Raji (cell line): ENCODE measurements around the gene STAG1.

ENCODE experiments used
- POLR2A ChIP-seq: IDR thresholded peaks from 2 replicates; pipeline ENCODE4 v1.6.1; 2011; ENCODE audit warnings: low read depth, low read length, control low read depth; ENCODE audit not compliant: insufficient read depth

The STAG1 gene

DNA sequence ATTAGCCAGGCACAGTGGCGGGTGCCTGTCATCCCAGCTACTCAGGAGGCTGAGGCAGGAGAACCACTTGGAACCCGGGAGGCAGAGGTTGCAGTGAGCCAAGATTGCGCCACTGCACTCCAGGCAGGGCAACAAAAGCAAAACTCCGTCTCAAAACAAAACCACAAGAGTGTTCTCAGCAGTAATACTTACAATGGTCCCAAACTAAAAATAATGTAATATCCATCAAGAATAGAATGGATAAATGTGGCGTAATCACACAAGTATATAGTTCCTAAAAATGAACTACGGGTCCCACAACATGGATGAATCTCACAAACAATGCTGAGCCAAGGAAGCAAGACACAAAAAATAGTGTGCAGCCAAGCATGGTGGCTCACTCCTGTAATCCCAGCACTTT lies 39.2 kb downstream of the STAG1 start:
- TF ChIP-seq POLR2A = no peak

DNA sequence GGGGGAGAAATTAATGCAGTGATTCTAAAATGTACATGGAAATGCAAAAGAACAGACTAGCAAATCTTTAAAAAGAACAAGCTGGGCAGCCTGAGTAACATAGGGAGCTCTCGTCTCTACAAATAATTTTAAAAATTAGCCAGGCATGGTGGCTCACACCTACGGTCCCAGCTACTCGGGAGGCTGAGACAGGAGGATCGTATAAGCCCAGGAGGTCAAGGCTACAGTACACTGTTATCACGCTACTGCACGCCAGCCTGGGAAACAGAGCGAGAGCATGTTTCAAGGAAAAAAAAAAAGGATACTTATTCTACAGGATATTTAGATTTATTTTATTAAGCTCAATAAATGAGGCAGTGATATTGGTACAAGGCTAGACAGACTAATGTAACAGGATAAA lies 40.9 kb downstream of the STAG1 start:
- TF ChIP-seq POLR2A = no peak

DNA sequence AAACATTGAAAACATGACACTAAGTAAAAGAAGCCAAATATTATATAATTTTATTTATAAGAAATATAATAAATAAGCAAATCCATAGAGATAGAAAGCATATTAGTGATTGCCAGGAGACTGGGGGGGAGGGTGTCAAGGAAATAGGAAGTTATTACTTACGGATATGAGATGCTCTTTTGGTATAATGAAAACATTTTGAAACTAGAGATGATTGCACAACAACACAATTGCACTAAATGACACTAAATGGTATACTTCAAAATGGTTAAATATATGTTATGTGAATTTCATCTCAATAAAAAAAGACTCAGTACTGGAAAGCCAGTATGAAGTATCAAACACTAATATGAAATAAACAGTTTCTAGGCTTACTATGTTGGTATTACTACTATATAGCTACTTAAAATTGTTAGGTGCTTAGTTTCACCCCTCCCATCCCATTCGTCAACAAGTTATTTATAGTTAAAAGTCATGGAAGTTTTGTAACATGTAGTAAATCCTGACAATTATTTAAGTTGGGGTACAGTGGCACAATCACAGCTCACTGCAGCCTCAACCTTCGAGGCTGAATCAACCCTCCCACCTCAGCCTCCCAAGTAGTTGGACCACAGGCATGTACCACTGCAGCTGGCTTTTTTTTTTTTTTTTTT lies 43.7 kb downstream of the STAG1 start:
- no peak for TF ChIP-seq POLR2A

DNA sequence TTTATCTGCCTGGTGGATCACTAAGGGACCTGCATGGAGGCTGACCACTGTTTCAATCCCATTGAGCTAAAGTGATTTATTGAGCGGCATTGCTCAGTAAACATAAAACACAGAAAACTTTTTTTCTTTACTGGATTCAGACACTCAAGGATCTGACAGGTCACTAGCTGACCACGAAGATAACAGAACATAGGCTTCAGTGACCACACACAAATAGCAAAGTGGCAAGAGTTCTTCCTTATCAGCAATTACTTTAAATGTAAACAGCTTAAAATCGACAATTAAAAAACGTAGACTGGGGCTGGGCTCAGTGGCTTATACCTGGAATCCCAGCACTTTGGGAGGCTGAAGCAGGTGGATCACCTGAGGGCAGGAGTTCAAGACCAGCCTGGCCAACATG lies 48.7 kb downstream of the STAG1 start:
- no peak for TF ChIP-seq POLR2A

DNA sequence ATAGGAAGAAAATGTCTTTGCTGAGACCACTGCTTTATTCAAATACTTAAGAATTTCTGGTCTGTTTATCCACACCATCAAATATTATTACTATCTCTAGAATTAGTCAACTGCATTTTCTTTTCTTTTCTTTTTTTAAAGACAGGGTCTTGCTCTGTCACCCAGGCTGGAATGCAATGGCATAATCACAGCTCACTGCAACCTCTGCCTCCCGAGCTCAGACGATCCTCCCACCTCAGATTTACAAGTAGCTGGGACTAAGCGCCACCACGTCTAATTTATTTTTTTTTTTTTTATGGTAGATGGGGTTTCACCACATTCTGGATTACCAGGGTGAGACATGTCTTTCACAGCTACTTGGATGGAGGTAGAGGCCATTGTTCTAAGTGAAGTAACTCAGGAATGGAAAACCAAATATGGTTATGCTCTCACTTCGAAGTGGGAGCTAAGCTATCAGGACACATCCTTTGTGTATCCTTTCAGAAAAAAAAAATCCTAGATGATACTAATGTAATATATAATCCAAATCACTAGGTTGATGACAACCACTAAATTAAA lies 52.8 kb downstream of the STAG1 start:
- TF ChIP-seq POLR2A = no peak

DNA sequence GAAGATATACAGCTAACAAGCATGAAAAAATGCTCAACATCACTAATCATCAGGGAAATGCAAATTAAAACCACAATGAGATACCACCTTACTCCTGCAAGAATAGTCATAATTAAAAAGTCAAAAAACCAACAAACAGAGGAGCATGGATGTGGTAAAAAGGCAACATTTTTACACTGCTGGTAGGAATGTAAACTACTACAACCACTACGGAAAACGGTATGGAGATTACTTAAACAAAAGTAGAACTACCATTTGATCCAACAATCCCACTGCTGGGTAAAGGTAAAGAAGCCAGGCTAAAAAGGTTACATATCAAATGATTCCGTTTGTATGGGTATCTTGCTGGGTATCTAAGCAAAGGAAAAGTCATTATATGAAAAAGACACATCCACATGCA lies 53.8 kb downstream of the STAG1 start:
- TF ChIP-seq POLR2A = no peak

DNA sequence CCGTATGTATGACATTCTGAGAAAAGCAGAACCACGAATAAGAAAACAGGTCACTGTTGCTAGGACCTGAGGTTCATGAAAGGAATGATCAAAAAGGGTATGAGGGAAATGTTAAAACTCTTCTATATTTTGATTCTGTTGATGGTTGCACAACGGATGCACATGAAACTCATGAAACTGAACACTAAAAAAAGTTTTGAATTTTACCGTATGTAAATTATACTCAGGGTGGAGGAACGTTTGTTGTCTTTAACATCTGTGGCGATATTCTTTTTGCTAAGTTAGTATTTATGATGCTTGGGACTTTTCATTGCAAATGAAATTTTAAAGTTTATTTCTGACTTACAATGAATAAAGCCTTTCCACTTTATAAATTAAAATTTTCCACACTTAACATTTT lies 55.4 kb downstream of the STAG1 start:
- TF ChIP-seq POLR2A = no peak

DNA sequence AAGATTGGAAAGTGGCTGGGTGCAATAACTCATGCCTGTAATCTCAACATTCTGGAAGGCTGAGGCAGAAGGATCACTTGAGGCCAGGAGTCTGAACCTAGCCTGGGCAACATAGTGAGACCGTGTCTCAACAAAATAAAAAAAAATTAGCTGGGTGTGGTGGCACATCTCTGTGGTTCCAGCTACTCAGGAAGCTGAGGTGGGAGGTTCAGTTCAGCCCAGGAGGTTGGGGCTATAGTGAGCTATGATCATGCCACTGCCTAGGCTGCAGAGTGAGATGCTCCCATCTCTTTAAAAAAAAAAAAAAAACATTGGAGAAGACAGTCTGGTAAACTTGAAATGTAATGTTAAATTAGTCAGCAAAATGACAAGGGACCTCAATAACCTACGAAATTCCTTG lies 57.9 kb downstream of the STAG1 start:
- no peak for TF ChIP-seq POLR2A

DNA sequence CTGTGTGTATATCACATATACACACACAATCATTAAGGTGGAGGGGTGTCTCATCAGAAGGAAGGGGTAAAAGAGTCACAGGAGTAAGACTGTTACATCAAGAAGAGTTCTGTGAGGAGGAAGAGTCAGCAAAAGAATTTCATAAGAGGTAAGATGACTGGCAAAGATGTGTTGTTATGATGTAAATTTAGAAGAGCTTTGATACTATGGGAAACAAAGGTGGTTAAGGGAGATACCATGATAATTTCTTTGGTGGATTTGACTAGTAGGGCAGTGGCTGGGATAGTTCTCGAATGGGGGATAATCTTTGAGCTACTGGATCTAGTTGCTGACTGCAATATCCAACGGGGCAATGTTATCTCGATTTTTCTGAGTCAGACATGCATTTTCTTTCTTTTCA lies 61.6 kb downstream of the STAG1 start:
- TF ChIP-seq POLR2A = no peak

DNA sequence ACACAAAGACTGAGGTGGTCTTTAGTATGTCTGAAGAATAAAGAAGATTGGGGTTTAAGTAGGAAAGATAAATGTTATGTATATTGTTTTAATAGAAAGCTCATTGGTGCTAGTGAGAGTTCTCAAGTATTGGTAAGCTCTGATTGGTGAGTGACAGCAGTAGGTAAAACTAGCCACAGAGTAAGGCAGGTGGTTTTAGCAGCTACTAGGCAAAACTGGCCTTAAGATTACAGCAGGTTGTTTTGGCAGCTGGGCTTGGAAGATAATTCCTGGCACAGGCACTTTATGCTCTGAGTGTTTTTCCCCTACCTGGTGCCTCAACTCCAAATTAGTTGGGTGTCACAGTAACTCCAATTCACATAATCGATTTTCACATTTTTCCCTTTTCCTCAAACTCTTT lies 66.3 kb downstream of the STAG1 start:
- no peak for TF ChIP-seq POLR2A

DNA sequence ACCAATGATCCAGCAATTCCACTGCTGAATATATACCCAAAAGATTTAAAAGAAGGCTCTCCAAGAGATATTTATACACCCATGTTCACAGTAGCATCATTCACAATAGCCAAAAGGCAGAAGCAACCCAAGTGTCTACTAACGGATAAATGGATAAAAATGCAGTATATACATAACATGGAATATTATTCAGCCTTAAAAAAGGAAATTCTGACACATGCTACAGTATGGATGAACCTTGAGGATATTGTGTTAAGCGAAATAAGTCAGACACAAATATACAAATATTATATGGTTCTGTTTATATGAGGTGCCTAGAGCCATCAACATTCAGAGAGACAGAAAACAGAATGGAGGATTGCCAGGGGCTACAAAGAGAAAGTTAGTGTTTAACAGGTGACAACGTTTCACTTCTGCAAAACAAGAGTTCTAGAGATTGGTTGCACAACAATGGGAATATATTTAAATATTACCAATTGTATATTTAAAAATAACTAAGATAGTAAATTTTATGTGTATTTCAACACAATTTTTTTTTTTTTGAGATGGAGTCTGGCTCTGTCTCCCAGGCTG lies 69.4 kb downstream of the STAG1 start:
- no peak for TF ChIP-seq POLR2A

DNA sequence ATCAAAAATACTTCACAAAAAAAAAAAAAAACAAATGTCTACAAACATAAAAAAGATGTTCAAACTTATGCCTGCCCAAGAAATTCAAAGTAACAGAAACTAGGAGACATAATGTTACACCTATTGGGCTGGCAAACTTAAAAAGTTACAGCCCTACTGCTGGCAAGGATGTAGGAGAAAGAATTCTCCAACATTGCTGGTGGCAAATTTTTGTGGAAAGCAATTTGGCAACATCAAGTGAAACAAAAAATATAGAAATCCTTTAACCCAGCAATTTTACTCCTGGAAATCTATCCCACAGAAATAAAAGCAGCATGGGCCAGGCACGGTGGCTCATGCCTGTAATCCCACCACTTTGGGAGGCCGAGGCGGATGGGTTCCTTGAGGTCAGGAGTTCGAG lies 73.2 kb downstream of the STAG1 start:
- TF ChIP-seq POLR2A = no peak

DNA sequence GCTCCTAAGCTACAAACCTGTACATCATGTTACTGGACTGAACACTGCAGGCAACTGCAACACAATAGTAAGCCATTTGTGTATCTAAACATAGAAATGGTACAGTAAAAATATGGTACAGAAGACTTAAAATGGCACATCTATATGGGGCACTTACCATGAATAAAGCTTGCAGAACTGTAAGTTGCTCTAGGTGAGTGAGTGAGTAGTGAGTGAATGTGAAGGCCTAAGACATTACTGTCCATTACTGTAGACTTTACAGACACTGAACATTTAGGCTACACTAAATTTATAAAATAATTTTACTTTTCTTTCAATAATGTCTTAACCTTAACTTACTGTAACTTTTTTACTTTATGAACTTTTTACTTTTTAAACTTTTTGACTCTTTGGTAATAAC lies 76.2 kb downstream of the STAG1 start:
- no peak for TF ChIP-seq POLR2A

DNA sequence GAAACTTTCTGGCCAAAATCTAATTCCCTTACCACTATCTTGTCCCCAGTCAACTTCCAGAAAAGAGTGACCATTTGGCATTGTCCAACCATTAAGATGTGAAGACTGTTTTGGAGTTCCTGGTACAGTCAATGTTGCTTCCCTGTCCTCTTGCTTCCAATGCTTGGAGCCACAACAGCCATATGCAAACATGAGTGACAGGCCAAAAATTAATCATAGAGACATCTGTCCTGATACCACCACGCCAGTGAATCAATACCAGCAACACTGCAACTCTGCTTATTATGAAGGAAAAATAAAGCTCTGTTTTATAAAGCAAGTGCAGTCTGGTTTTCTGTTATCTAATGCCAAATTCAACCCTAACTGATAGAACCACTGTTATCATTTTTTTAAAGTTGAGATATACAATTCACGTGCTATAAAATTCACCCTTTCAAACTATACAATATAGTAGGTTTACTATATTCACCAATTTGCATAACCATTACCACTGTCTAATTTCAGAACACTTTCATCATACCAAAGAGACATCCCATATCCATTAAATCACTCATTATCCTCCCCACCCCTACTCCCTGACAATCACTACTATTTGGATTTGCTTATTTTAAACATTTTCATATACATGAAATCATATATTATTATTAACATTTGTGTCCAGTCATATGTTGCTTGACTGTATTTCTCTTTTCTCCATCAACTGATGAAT lies 76.9 kb downstream of the STAG1 start:
- no peak for TF ChIP-seq POLR2A

DNA sequence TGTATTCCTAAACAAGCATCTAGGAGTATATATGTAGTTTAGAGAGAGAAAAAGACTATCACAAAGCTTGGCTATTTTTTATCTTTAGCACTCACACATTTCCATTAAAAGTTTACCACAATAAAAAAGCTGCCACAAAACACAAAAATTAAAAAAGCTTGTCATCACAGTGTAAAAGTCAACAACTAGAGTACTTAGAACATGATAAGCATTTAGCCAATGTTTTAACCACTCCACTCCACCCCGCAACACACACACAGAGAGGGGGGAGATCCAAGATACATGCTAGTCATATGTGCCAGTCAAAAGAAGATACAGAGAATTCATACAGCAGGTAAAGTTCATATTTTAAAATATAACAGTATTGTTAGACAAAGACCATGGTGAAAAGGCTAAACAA lies 79.7 kb downstream of the STAG1 start:
- TF ChIP-seq POLR2A = no peak

DNA sequence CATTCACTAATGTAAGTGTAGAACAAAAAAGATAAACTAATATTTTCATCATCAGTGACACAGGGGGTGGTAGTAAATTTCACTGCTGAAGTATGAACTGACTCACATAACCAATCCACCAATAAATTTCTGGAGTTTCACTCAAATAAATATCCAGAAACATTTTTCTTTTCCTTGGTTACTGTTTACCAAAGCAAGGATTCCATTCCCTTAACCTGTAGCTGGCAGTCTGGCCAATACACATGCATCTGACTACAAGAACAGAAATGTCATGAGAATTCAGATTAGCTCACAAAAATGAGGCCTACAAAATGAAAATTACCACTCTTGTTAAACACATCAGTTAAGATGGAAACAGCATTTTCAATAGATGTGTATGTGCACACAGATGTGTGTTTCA lies 80.3 kb downstream of the STAG1 start:
- TF ChIP-seq POLR2A = no peak
